Chondrocyte (in vitro differentiated cells): ENCODE measurements around the gene PIGV. TPM values are rescaled to one million over a fixed set of nuclear protein-coding genes. Genes with fewer than 3 reads are reported as not detected.
A peak's percentile ranks its signal among the peaks of the same experiment; 100 is the strongest.

ENCODE experiments used
- DNase-seq: peaks from one replicate; pipeline ENCODE4 v3.0.0; 2021; ENCODE audit warnings: mixed read lengths, low spot score
- H3K27ac Mint-ChIP-seq: one replicate; pipeline ENCODE4 v1.8.0; 2021; ENCODE audit warnings: mild to moderate bottlenecking, moderate library complexity, mixed read lengths; ENCODE audit not compliant: unreplicated experiment
- H3K27me3 Mint-ChIP-seq: 2 replicates; pipeline ENCODE4 v1.8.0; 2021; ENCODE audit warnings: low read depth, mixed read lengths
- H3K36me3 Mint-ChIP-seq: 2 replicates; pipeline ENCODE4 v1.8.0; 2021; ENCODE audit warnings: low read depth, mixed read lengths
- H3K4me1 Mint-ChIP-seq: 2 replicates; pipeline ENCODE4 v1.8.0; 2021; ENCODE audit warnings: low read depth, mild to moderate bottlenecking, mixed read lengths
- H3K4me3 Mint-ChIP-seq: one replicate; pipeline ENCODE4 v1.8.0; 2021; ENCODE audit warnings: mild to moderate bottlenecking, moderate library complexity, mixed read lengths; ENCODE audit not compliant: unreplicated experiment
- H3K9me3 Mint-ChIP-seq: 2 replicates; pipeline ENCODE4 v1.8.0; 2021; ENCODE audit warnings: low read depth, mixed read lengths
- total RNA-seq: library from RNA; stranded (reverse); gene quantifications from 3 replicates; pipeline ENCODE4 v1.2.1, GENCODE V29; 2021
- TF ChIP-seq, protein P1 (sequence below): fragments of 200-600 bp; sonication (generic); IDR thresholded peaks from 2 replicates; pipeline ENCODE4 v1.5.0; 2021; ENCODE audit warnings: antibody characterized with exemption, mild to moderate bottlenecking, moderate library complexity

Gene PIGV
- total RNA-seq, 1 donor from 2014 or later, result 12.4 TPM

GRCh38 chr1:26811057-26811456 is 23.3 kb downstream of the PIGV start:
- no peak for DNase-seq
- H3K27ac Mint-ChIP-seq, result no peak overlapping the region
- H3K4me1 Mint-ChIP-seq, result no peaks in the 10 kb centered on the region
- H3K36me3 Mint-ChIP-seq, result no peaks in the 10 kb centered on the region
- TF ChIP-seq, protein P1, sequence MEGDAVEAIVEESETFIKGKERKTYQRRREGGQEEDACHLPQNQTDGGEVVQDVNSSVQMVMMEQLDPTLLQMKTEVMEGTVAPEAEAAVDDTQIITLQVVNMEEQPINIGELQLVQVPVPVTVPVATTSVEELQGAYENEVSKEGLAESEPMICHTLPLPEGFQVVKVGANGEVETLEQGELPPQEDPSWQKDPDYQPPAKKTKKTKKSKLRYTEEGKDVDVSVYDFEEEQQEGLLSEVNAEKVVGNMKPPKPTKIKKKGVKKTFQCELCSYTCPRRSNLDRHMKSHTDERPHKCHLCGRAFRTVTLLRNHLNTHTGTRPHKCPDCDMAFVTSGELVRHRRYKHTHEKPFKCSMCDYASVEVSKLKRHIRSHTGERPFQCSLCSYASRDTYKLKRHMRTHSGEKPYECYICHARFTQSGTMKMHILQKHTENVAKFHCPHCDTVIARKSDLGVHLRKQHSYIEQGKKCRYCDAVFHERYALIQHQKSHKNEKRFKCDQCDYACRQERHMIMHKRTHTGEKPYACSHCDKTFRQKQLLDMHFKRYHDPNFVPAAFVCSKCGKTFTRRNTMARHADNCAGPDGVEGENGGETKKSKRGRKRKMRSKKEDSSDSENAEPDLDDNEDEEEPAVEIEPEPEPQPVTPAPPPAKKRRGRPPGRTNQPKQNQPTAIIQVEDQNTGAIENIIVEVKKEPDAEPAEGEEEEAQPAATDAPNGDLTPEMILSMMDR, result no peak
- no peaks in the 10 kb centered on the region for H3K27me3 Mint-ChIP-seq
- no peak overlapping the region for H3K4me3 Mint-ChIP-seq
- no peaks in the 10 kb centered on the region for H3K9me3 Mint-ChIP-seq

- TF ChIP-seq, protein P1, result no peak
- Mint-ChIP-seq H3K36me3 (no peaks in the 10 kb centered on the region), H3K27me3 (no peaks in the 10 kb centered on the region), H3K4me3 (no peak overlapping the region), H3K9me3 (no peaks in the 10 kb centered on the region), H3K4me1 (no peaks in the 10 kb centered on the region), H3K27ac (no peak overlapping the region)
- DNase-seq, result no peak
These were observed 24.0 kb downstream of the PIGV start for GRCh38 chr1:26811708-26812107.

DNA sequence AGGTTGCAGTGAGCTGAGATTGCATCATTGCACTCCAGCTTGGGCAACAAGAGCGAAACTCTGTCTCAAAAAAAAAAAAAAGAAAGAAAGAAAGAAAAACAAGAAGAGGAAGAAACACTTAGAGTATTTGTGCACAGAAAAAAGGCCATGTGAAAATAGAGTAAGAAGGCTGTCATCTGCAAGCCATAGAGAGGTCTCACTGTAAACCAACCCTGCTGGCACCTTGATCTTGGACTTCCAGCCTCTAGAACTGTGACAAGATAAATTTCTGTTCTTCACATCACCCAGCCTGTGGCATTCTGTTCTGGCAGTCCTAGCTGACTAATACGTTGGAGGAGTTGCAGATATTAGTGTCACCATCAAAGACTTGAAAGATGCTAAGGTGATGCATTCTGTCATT is 26.6 kb downstream of the PIGV start:
- H3K27me3 Mint-ChIP-seq, result no peaks in the 10 kb centered on the region
- TF ChIP-seq, protein P1, result no peak
- H3K4me1 Mint-ChIP-seq, result no peaks in the 10 kb centered on the region
- no peak overlapping the region for H3K27ac Mint-ChIP-seq
- no peak for DNase-seq
- H3K36me3 Mint-ChIP-seq, result no peaks in the 10 kb centered on the region
- no peaks in the 10 kb centered on the region for H3K9me3 Mint-ChIP-seq
- H3K4me3 Mint-ChIP-seq, result no peak overlapping the region

DNA sequence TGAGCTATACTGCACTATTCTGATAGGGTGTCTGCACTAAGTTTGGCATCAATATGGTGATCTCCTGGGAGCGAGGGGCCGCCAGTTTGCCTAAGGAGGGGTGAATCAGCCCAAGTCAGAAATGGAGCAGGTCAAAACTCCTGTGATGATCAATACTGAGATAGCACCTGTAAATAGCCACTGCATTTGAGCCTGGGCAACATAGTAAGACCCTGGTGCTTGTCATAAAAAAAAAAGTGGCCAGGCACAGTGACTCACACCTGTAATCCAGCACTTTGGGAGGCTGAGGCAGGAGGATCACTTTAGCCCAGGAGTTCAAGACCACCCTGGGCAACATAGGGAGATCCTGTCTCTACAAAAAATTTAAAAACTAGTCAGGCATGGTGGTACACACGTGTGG is 27.1 kb downstream of the PIGV start:
- DNase-seq, result no peak
- H3K36me3 Mint-ChIP-seq, result no peaks in the 10 kb centered on the region
- H3K9me3 Mint-ChIP-seq, result no peaks in the 10 kb centered on the region
- H3K27me3 Mint-ChIP-seq, result no peaks in the 10 kb centered on the region
- no peak overlapping the region for H3K4me3 Mint-ChIP-seq
- no peaks in the 10 kb centered on the region for H3K4me1 Mint-ChIP-seq
- TF ChIP-seq, protein P1, result no peak
- H3K27ac Mint-ChIP-seq, result no peak overlapping the region

- no peaks in the 10 kb centered on the region for H3K9me3 Mint-ChIP-seq
- H3K27me3 Mint-ChIP-seq, result no peaks in the 10 kb centered on the region
- no peak for DNase-seq
- TF ChIP-seq, protein P1, result peak; percentile 24
- peaks cover 1% of the 10 kb centered on the region for H3K4me1 Mint-ChIP-seq
- H3K4me3 Mint-ChIP-seq, result no peak overlapping the region
- H3K27ac Mint-ChIP-seq, result no peak overlapping the region
- H3K36me3 Mint-ChIP-seq, result no peaks in the 10 kb centered on the region
These were observed 33.1 kb downstream of the PIGV start for GRCh38 chr1:26820784-26821269.
